ENCODE data around the gene EXOC3L1. TPM values are rescaled to one million over a fixed set of nuclear protein-coding genes. Genes with fewer than 3 reads are reported as not detected.

Gene EXOC3L1
- total RNA-seq, 1 experiment from 2014 or later, result not detected

DNA sequence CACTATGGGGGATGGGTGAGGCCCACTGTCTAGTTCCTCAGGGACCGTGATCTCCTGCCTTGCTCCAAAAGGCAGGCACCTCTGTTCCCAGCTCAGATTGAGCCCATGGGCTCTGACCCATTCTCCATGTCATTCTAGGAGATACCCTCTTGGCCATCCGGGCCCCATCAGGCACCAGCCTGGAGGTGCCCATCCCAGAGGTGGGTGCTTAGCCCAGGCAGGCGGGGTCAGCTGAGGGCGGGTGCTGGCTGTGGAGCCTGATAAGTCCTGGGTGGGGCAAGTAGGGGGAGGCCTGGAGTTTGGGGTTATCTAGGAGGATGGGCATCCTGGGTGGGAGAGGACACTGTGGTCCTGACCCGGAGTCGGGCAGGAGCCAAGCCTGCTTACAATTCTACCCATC, 4.3 kb upstream of the EXOC3L1 start:
- no peak for ATAC-seq
- no peak for DNase-seq
- peaks cover 14% of the 10 kb centered on the region for H3K4me1 ChIP-seq (ENCODE audit: insufficient read depth, low read length)
- H3K9ac ChIP-seq (ENCODE audit: low read length), result no peak overlapping the region
- H3K27me3 ChIP-seq (ENCODE audit: low read length), result no peaks in the 10 kb centered on the region
- no peak overlapping the region; the same call in 1 of the 2 replicates for H3K4me2 ChIP-seq (ENCODE audit: low read length)
- no peaks in the 10 kb centered on the region; the same call in none of the 2 replicates for H4K20me1 ChIP-seq (ENCODE audit: low read length)
- no TSS peak for BruUV-seq (replicated peaks)
- H3K27ac ChIP-seq (ENCODE audit: low read length), result no peak overlapping the region
- no peak overlapping the region for H3K4me3 ChIP-seq (ENCODE audit: low read length)
- peaks cover 30% of the 10 kb centered on the region for H3K79me2 ChIP-seq (ENCODE audit: low read length)
- TF ChIP-seq EZH2phosphoT487 (IDR thresholded peaks at IDR 0.05; ENCODE audit: borderline replicate concordance, low read length) (no peak), EZH2 (IDR thresholded peaks at IDR 0.05; ENCODE audit: low read length, unreplicated experiment) (no peak)
- ChIA-PET POLR2A (ENCODE audit: unreplicated experiment) (no interaction called here), CTCF (no interaction called here)
- H2AFZ ChIP-seq (ENCODE audit: low read length), result no peak overlapping the region
- H3K9me3 ChIP-seq (ENCODE audit: low read length), result no peaks in the 10 kb centered on the region
- intact Hi-C loops (cut with micrococcal nuclease), result loop anchor here (10.0 kb wide), 1 partner anchor 51 kb away; the partner anchor contains the start of genes FHOD1 and SLC9A5
- H3F3A ChIP-seq (ENCODE audit: low read length, unreplicated experiment), result no peaks in the 10 kb centered on the region
- no peaks in the 10 kb centered on the region for H3K9me2 ChIP-seq (replicated peaks; ENCODE audit: low read length)
- peaks cover 18% of the 10 kb centered on the region; the same call in 1 of the 2 replicates for H3K36me3 ChIP-seq (ENCODE audit: low read depth, low read length)

DNA sequence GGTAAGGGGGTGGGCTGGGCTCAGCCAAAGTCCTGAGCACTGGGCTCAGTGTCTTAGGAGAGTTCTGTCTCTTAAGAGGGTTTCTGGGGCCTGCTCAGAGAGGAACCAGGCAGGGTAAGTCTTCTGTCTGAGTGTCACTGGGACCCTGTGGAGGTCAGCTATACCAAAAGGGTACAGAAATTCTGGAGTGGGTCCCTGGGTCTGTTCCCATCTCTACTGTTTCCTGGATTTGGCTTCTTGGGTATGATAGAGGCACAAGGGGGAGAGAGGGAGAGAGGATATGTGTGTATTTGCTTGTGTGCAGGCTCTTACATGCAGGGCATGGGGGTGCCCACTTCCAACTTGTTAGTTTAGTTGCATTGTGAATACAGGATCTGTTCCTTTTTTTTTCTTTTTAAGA, 3.6 kb upstream of the EXOC3L1 start:
- POLR2A ChIA-PET (ENCODE audit: unreplicated experiment), result no interaction called here
- no TSS peak for BruUV-seq (replicated peaks)

DNA sequence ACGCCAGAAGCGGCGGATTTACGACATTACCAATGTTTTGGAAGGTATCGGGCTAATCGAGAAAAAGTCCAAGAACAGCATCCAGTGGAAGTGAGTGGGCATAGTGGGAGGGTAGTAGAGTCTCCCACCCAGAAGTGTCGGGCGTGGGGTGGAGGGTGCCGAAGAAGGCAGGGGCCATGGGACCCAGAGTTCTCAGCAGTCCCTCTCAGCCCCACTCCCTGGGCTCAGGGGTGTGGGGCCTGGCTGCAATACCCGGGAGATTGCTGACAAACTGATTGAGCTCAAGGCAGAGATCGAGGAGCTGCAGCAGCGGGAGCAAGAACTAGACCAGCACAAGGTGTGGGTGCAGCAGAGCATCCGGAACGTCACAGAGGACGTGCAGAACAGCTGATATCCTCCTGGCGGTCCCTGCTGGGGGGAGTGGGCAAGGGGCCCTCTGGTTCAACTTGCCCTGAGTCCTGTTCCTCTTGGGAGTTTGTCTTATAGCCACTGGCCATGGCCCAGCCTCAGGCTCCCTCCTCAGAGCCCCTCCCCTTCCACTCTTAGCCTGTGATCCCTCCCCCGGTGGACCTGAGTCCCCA, 2.9 kb upstream of the EXOC3L1 start:
- Histone ChIP-seq H3K9ac (ENCODE audit: low read length) (peak overlapping the region; percentile 99), H3K36me3 (ENCODE audit: low read depth, low read length) (peaks cover 18% of the 10 kb centered on the region; the same call in 1 of the 2 replicates), H3K4me1 (ENCODE audit: insufficient read depth, low read length) (peaks cover 14% of the 10 kb centered on the region), H3K9me3 (ENCODE audit: low read length) (no peaks in the 10 kb centered on the region), H3K4me2 (ENCODE audit: low read length) (peak overlapping the region; percentile 94), H2AFZ (ENCODE audit: low read length) (no peak overlapping the region), H3K27me3 (ENCODE audit: low read length) (no peaks in the 10 kb centered on the region), H3K27ac (ENCODE audit: low read length) (peak overlapping the region; percentile 32; the same call in 1 of the 2 replicates), H3K79me2 (ENCODE audit: low read length) (peaks cover 30% of the 10 kb centered on the region), H4K20me1 (ENCODE audit: low read length) (no peaks in the 10 kb centered on the region; the same call in none of the 2 replicates), H3K4me3 (ENCODE audit: low read length) (peak overlapping the region; percentile 98), H3K9me2 (replicated peaks; ENCODE audit: low read length) (no peaks in the 10 kb centered on the region), H3F3A (ENCODE audit: low read length, unreplicated experiment) (no peaks in the 10 kb centered on the region)
- no peak for ATAC-seq
- DNase-seq, result no peak
- TF ChIP-seq EZH2phosphoT487 (IDR thresholded peaks at IDR 0.05; ENCODE audit: borderline replicate concordance, low read length) (no peak), EZH2 (IDR thresholded peaks at IDR 0.05; ENCODE audit: low read length, unreplicated experiment) (no peak)
- TF ChIP-seq, protein P1, sequence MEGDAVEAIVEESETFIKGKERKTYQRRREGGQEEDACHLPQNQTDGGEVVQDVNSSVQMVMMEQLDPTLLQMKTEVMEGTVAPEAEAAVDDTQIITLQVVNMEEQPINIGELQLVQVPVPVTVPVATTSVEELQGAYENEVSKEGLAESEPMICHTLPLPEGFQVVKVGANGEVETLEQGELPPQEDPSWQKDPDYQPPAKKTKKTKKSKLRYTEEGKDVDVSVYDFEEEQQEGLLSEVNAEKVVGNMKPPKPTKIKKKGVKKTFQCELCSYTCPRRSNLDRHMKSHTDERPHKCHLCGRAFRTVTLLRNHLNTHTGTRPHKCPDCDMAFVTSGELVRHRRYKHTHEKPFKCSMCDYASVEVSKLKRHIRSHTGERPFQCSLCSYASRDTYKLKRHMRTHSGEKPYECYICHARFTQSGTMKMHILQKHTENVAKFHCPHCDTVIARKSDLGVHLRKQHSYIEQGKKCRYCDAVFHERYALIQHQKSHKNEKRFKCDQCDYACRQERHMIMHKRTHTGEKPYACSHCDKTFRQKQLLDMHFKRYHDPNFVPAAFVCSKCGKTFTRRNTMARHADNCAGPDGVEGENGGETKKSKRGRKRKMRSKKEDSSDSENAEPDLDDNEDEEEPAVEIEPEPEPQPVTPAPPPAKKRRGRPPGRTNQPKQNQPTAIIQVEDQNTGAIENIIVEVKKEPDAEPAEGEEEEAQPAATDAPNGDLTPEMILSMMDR (conservative IDR thresholded peaks at IDR 0.05; ENCODE audit: low read depth, low read length), result no peak
- CTCF ChIA-PET, result no interaction called here
- no TSS peak for BruUV-seq (replicated peaks)
- intact Hi-C loops (cut with micrococcal nuclease), result loop anchor here (10.0 kb wide), 1 partner anchor 52 kb away; the partner anchor contains the start of genes FHOD1 and SLC9A5
- POLR2A ChIA-PET (ENCODE audit: unreplicated experiment), result no interaction called here

More for the DNA sequence above, 3.6 kb upstream of the EXOC3L1 start:
- Histone ChIP-seq H3K9me3 (ENCODE audit: low read length) (no peaks in the 10 kb centered on the region), H3K79me2 (ENCODE audit: low read length) (peaks cover 30% of the 10 kb centered on the region), H3K27me3 (ENCODE audit: low read length) (no peaks in the 10 kb centered on the region), H3K36me3 (ENCODE audit: low read depth, low read length) (peaks cover 18% of the 10 kb centered on the region; the same call in 1 of the 2 replicates), H3K9me2 (replicated peaks; ENCODE audit: low read length) (no peaks in the 10 kb centered on the region), H3K4me1 (ENCODE audit: insufficient read depth, low read length) (peaks cover 14% of the 10 kb centered on the region), H3F3A (ENCODE audit: low read length, unreplicated experiment) (no peaks in the 10 kb centered on the region), H3K4me2 (ENCODE audit: low read length) (peak overlapping the region; percentile 94), H3K9ac (ENCODE audit: low read length) (peak overlapping the region; percentile 99; the same call in 1 of the 2 replicates), H3K4me3 (ENCODE audit: low read length) (peak overlapping the region; percentile 98), H4K20me1 (ENCODE audit: low read length) (no peaks in the 10 kb centered on the region; the same call in none of the 2 replicates), H2AFZ (ENCODE audit: low read length) (no peak overlapping the region), H3K27ac (ENCODE audit: low read length) (no peak overlapping the region)
- no peak for TF ChIP-seq EZH2phosphoT487 (IDR thresholded peaks at IDR 0.05; ENCODE audit: borderline replicate concordance, low read length)
- intact Hi-C loops (cut with micrococcal nuclease), result loop anchor here (10.0 kb wide), 1 partner anchor 51 kb away; the partner anchor contains the start of genes FHOD1 and SLC9A5
- DNase-seq (no peak), ATAC-seq (no peak)
- CTCF ChIA-PET, result no interaction called here
